Activated naive CD4-positive, alpha-beta T cell treated with anti-CD3 and anti-CD28 coated beads, Interleukin-2, amount 50 U/mL, for 24 hours (primary cell): Measurements from ENCODE around the gene PRR15L.
A peak's percentile ranks its signal among the peaks of the same experiment; 100 is the strongest.

Source experiments
- H3K27ac Mint-ChIP-seq: one replicate; pipeline ENCODE4 v1.8.0; 2021; ENCODE audit warnings: mild to moderate bottlenecking, mixed read lengths
- H3K27me3 Mint-ChIP-seq: one replicate; pipeline ENCODE4 v1.8.0; 2021; ENCODE audit warnings: mixed read lengths
- H3K36me3 Mint-ChIP-seq: one replicate; pipeline ENCODE4 v1.8.0; 2021; ENCODE audit warnings: mixed read lengths
- H3K4me1 Mint-ChIP-seq: one replicate; pipeline ENCODE4 v1.8.0; 2021; ENCODE audit warnings: mixed read lengths
- H3K4me3 Mint-ChIP-seq: one replicate; pipeline ENCODE4 v1.8.0; 2021; ENCODE audit warnings: mild to moderate bottlenecking, mixed read lengths
- H3K9me3 Mint-ChIP-seq: one replicate; pipeline ENCODE4 v1.8.0; 2021; ENCODE audit warnings: mixed read lengths

PRR15L gene

DNA sequence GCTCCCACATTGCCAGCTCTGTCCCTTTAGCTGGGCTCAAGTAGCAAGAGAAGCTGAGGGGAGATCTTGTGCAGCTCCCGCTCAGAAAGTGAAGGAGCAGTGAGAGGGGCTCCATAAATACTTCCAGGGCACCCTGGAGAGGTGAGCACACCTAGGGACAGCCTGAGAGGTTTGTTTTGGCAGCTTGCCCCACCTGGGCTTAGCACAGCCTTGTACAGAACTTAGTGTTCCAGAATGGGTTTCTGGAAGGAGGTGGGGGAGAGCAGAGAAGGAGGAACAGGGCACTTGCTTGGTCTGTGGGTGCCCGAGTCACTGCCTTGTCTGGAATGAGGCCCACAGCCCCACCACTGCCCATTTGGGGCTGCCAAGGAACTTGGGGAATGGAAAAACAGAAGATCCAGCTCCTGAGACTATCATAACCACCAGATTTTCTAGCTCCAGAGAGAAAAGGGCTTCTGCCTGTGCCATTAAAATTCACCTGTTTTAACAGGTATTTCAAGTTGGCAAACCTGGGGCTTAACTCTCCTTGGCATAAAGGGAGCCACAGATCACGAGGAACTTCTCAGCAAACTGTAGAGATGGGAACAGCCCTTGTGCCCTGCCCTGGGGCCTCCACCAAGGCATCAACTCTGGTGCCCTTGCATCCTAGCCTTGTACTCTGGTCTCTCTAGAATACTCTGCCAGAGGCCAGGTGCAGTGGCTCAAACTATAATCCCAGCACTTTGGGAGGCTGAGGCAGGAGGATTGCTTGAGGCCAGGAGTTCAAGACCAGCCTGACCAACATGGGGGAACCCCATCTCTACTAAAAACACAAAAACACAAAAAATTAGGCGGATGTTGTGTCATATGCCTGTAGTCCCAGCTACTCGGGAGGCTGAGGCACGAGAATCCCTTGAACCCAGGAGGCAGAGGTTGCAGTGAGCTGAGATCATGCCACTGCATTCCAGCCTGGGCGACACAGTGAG is 1.9 kb downstream of the PRR15L start:
- H3K27me3 Mint-ChIP-seq, result no peaks in the 10 kb centered on the region
- H3K27ac Mint-ChIP-seq, result no peak overlapping the region
- H3K9me3 Mint-ChIP-seq, result no peaks in the 10 kb centered on the region
- no peaks in the 10 kb centered on the region for H3K4me1 Mint-ChIP-seq
- H3K4me3 Mint-ChIP-seq, result no peak overlapping the region
- H3K36me3 Mint-ChIP-seq, result peaks cover 2% of the 10 kb centered on the region

DNA sequence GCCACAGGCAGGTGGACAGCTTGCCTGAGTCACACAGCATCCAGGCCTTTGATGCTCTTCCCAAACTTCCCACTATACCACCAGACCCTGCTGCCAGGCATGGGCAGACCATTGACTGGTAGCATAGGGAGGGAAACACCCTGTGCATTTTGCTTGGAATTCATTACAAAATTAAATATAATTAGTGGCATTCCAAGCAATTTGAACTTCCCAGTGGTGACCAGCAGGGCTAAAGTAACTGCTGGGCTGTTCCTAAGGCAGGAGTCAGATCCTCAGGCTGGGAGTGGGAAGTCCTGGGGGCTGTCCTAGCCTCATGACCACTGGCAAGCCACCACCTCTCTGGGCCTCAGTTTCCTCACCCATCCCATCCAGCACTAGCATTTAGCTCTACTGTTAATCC is 3.8 kb downstream of the PRR15L start:
- H3K27me3 Mint-ChIP-seq, result no peaks in the 10 kb centered on the region
- no peak overlapping the region for H3K27ac Mint-ChIP-seq
- no peaks in the 10 kb centered on the region for H3K9me3 Mint-ChIP-seq
- peaks cover 2% of the 10 kb centered on the region for H3K36me3 Mint-ChIP-seq
- no peak overlapping the region for H3K4me3 Mint-ChIP-seq
- H3K4me1 Mint-ChIP-seq, result peaks cover 15% of the 10 kb centered on the region

DNA sequence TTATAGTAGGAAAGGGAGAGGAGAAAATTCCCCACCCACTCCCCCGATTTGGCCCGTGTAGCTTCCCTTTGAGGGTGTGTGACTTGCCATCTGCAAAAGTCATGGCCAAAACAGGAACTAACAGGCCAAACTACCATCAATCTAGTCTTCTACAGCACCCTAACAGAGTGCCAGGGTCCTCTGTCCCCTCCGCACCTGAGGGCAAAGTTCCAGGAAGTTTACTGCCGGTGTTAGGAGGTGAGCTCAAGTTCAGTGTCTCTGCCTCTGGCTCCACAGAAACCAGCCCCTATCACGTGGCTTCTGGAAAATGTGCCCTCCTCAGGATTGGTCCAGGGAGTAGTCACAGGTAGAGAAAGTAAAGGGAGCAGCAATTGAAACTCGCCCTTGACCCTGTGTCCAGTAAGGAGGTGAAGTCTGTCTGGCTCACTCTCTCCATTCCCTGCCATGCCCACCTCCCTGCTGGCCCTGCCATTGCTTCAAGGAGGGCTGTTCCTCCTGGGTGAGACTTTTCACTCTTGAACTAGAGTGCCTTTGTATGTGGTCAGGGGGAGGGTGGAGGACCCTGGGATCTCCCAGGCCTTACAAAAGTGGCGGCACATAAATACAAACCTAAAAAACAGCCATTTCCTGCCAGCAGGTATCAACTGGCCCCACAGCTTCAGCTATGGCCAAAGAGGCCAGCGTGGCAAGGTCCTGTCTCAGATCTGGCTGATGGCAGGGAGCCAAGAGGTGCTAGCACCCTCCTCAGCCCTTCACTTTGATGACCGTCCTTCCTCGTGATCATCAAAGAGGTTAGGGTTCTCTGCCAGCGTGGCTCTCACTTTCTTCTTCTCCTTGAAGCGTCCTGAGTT is 5.3 kb downstream of the PRR15L start:
- Mint-ChIP-seq H3K4me1 (peaks cover 19% of the 10 kb centered on the region), H3K27ac (peak overlapping the region; percentile 77), H3K4me3 (no peak overlapping the region), H3K36me3 (peaks cover 2% of the 10 kb centered on the region), H3K9me3 (no peaks in the 10 kb centered on the region), H3K27me3 (no peaks in the 10 kb centered on the region)

DNA sequence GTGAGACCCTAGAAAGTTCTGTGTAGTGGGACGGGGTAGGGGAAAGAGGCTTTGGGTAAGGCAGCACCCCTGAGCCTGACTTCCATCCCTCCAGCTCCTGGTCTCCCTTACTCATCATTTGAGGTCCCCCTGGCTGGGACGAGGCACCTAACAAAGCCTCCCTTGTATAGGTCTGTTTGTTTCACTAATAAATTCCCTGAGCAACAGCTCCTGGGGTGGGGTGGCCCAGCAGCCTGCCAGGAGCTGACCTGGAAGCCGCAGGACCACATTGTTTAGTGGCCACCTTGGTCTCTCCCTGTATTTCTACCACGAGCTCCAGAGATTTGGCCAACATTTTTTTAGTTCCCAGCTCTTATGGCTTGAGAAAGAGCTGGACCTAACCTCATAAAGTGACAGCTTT is 7.2 kb downstream of the PRR15L start:
- peaks cover 35% of the 10 kb centered on the region for H3K4me1 Mint-ChIP-seq
- no peaks in the 10 kb centered on the region for H3K9me3 Mint-ChIP-seq
- no peak overlapping the region for H3K4me3 Mint-ChIP-seq
- peaks cover 4% of the 10 kb centered on the region for H3K36me3 Mint-ChIP-seq
- H3K27ac Mint-ChIP-seq, result no peak overlapping the region
- no peaks in the 10 kb centered on the region for H3K27me3 Mint-ChIP-seq

DNA sequence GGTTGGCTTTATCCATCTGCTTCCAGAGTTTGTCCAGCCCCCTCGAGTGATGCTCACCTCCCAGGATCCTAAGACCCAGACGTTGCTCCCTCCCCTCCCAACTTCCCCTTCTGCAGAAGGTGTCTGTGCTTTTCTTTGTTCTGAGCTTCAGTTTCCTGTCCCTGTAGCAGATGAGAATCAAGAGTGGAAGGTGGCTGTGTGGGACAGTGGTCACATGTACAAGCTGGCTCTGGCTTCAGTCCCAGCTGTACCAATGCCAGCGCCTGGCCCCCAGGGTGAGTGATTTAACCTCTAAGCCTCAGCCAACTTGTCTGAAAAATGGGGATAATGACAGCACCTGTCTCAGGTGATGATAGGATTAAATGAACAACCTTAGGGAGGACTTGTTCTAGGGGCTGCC is 7.7 kb downstream of the PRR15L start:
- Mint-ChIP-seq H3K4me1 (peaks cover 40% of the 10 kb centered on the region), H3K36me3 (peaks cover 5% of the 10 kb centered on the region), H3K9me3 (no peaks in the 10 kb centered on the region), H3K27ac (no peak overlapping the region), H3K27me3 (no peaks in the 10 kb centered on the region), H3K4me3 (peak overlapping the region; percentile 34)

DNA sequence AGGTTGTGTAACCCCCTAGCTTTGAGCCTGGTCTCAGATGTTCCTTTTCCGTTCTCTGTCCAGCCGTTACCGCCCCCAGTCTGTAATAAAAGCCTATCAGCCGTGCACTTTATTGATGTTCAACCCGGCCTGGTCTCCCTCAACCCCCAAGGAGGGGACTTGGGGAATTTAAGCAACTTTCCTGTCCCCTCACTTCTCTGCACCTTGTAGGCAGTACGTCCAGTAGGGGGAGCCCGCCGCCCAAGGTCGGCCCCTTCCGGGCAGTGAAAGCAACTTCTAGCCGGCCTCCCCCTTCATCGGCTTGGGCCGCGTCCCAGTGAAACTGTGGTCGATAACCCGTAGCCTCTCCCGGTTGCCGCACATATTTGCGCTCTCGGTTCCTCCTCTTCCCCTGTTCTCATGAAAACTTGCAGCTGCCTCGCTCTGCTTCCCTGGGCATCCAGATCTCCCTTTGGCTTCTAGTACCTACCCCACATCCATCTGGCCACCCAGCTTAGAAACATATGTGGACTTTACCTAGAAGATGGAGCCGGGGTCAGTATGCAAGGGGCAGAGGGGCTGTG is 8.4 kb downstream of the PRR15L start:
- no peaks in the 10 kb centered on the region for H3K9me3 Mint-ChIP-seq
- peak overlapping the region; percentile 20 for H3K27ac Mint-ChIP-seq
- H3K4me1 Mint-ChIP-seq, result peaks cover 46% of the 10 kb centered on the region
- H3K36me3 Mint-ChIP-seq, result peaks cover 6% of the 10 kb centered on the region
- no peaks in the 10 kb centered on the region for H3K27me3 Mint-ChIP-seq
- H3K4me3 Mint-ChIP-seq, result peak overlapping the region; percentile 60

DNA sequence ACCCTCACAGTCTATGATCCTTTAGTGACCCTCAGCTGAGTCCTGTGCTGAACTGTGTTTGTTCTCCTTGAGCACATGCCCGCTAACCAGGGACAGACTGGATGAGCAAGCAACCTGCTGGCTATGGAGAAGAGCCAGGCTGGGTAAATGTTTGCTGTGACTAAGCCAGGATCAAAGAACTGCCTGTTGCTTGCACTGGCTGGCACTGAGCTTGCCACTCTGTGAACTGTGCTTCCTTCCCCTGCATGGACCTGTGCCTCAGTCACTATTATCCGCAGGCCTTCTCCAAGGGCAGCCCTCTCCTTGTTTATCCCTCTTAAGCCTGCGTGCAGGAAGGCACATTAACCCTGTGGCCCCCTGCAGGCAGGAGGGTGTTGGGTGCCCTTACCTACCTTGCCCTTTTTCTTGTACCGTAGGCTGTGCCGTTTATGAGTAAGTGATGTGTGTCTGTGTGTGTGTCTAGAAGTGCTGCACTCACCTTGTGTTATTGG is 8.9 kb downstream of the PRR15L start:
- Mint-ChIP-seq H3K27ac (no peak overlapping the region), H3K4me1 (peaks cover 49% of the 10 kb centered on the region), H3K36me3 (peaks cover 6% of the 10 kb centered on the region), H3K4me3 (no peak overlapping the region), H3K27me3 (no peaks in the 10 kb centered on the region), H3K9me3 (no peaks in the 10 kb centered on the region)

DNA sequence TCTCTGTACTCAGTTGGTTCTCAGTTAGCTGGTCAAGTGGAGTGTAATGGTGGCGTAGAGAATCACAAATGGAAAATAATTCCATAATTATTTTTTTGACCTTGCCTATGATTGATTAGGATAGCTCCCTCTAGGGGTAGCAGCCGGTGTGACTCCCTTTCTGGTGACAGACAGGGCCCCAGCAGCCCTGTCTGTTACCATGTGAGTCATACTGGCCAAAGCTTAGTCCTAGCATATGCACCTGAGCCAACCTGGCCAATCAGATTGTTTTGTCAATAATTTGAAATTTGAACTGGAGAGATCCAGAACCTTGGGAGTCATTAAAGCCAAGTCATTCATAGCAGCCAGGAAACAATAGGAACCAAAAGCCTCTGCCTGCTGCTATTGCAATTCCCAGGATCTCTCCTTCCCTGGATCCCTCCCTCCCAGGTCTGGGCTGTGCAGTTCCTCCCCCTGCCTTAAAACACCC is 10.7 kb downstream of the PRR15L start:
- H3K36me3 Mint-ChIP-seq, result peaks cover 11% of the 10 kb centered on the region
- peak overlapping the region; percentile 5 for H3K27ac Mint-ChIP-seq
- no peaks in the 10 kb centered on the region for H3K27me3 Mint-ChIP-seq
- peaks cover 67% of the 10 kb centered on the region for H3K4me1 Mint-ChIP-seq
- no peaks in the 10 kb centered on the region for H3K9me3 Mint-ChIP-seq
- no peak overlapping the region for H3K4me3 Mint-ChIP-seq

DNA sequence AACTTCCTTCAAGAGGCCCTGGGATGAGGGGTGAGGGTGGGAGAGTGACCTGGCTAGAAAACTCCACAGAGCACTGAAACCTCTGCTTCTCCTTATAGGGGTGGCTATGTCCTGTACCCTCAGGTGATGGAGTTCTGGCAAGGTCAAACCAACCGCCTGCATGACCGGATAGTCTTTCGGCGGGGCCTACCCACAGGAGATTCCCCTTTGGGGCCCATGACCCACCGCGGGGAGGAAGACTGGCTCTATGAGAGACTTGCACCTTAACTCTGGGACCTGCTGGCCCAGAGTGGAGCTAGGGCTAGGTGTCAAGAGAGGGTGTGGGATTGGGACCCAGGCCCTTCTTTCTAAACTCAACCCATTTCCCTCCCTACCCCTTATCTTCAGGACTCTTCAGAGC is 11.2 kb downstream of the PRR15L start:
- H3K27me3 Mint-ChIP-seq, result no peaks in the 10 kb centered on the region
- H3K9me3 Mint-ChIP-seq, result no peaks in the 10 kb centered on the region
- H3K27ac Mint-ChIP-seq, result no peak overlapping the region
- peaks cover 68% of the 10 kb centered on the region for H3K4me1 Mint-ChIP-seq
- no peak overlapping the region for H3K4me3 Mint-ChIP-seq
- peaks cover 11% of the 10 kb centered on the region for H3K36me3 Mint-ChIP-seq

DNA sequence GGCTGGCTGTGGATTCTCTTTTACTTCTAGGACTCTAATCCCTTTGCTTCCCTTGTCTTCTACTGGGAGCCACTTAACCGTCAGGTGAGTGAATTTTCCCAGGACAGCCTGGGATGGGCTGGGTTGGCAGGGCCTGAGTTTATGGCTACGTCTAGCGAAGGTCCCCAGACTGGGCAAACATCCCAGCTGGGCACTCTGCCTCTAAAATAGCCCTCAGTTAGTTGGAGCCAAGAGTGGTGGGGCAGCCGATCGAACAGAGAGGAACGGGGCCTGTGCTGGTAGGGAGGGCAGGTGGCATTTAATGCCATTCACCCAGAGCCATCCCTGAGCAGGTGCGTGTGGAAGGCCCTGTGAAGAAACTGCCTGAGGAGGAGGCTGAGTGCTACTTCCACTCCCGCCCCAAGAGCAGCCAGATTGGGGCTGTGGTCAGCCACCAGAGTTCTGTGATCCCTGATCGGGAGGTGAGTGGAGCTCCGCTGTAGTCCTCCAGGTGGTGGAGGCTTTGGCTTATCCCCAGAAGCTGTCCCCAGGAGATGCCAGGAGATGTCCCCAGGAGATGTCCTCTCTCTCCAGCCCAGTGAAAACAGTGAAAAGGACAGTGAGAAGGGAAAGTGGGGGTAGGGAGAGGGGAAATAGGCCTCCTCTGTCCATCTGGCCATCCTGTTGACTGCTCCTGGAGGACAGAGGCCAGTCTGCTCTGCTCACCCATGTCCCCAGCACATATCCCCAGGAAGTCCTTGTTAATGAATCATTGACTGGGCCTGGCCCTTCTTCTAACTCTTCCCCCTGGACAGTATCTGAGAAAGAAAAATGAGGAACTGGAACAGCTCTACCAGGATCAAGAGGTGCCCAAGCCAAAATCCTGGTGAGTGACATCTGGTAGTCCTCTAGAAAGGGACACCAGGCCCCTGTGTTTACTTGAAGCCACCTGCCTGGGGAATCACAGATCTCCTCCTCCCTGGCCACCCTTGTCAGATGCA is 11.9 kb downstream of the PRR15L start:
- Mint-ChIP-seq H3K9me3 (no peaks in the 10 kb centered on the region), H3K4me3 (peak overlapping the region; percentile 12), H3K27me3 (no peaks in the 10 kb centered on the region), H3K27ac (no peak overlapping the region), H3K36me3 (peaks cover 11% of the 10 kb centered on the region), H3K4me1 (peaks cover 74% of the 10 kb centered on the region)

DNA sequence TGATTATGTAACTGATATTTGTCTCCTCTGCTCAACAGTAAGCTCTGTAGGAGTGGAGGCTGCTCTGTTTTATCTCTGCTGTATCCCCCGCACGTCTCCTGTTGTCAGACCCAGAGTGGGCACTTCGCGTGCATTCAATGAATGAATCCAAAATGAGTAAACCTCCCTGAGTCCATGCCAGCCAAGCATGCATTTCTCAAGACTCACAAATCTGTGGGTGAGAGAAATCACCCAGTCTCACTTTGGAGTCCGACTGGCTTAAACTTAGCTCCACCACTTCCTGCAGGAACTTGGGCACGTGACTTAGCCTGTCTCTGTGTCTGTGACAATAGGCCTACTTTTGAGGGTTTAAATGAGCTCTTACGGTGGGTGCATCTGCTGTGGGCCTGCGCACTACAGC is 12.6 kb downstream of the PRR15L start:
- Mint-ChIP-seq H3K9me3 (no peaks in the 10 kb centered on the region), H3K36me3 (peaks cover 11% of the 10 kb centered on the region), H3K4me3 (peak overlapping the region; percentile 55), H3K4me1 (peaks cover 72% of the 10 kb centered on the region), H3K27ac (peak overlapping the region; percentile 56), H3K27me3 (no peaks in the 10 kb centered on the region)

DNA sequence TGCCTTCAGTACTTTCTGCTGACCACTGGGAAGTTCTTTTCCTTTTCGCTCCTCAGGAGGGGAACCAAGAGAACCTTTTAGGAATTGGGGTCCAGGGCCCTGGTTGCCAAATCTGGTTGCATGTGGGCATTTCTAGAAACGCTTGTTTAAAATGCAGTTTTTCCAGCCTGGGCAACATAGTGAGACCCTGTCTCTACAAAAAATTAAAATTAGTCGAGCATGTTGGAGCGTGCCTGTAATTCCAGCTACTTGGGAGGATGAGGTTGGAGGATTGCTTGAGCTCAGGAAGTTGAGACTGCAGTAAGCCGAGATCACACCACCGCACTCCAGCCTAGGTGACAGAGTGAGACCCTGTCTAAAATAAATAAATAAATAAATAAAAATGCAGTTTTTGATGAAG is 15.1 kb downstream of the PRR15L start:
- peak overlapping the region; percentile 87 for H3K27ac Mint-ChIP-seq
- H3K27me3 Mint-ChIP-seq, result no peaks in the 10 kb centered on the region
- H3K4me1 Mint-ChIP-seq, result peaks cover 57% of the 10 kb centered on the region
- peaks cover 11% of the 10 kb centered on the region for H3K36me3 Mint-ChIP-seq
- H3K4me3 Mint-ChIP-seq, result peak overlapping the region; percentile 95
- no peaks in the 10 kb centered on the region for H3K9me3 Mint-ChIP-seq

DNA sequence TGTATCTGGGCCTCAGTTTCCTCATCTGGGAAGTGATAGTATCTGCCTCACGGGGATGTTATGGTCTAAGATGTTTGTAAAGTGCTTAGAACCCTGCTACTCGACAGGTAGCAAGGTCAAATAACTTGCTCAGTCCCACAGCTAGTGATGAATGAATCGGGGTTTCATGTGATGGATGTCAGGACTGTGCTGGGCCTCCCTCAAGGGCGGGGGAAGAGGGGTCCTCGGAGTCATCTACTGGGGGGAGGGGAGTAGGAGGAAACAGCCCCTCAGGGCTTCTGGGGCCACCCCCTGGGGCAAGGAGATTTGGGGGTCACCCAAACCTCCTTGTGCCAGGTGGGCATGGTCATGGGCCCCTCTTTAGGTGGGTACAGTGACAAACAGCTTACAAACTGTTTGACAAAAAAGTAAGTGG is 15.6 kb downstream of the PRR15L start:
- peaks cover 53% of the 10 kb centered on the region for H3K4me1 Mint-ChIP-seq
- peak overlapping the region; percentile 87 for H3K27ac Mint-ChIP-seq
- H3K9me3 Mint-ChIP-seq, result no peaks in the 10 kb centered on the region
- peak overlapping the region; percentile 95 for H3K4me3 Mint-ChIP-seq
- no peaks in the 10 kb centered on the region for H3K27me3 Mint-ChIP-seq
- peaks cover 10% of the 10 kb centered on the region for H3K36me3 Mint-ChIP-seq

DNA sequence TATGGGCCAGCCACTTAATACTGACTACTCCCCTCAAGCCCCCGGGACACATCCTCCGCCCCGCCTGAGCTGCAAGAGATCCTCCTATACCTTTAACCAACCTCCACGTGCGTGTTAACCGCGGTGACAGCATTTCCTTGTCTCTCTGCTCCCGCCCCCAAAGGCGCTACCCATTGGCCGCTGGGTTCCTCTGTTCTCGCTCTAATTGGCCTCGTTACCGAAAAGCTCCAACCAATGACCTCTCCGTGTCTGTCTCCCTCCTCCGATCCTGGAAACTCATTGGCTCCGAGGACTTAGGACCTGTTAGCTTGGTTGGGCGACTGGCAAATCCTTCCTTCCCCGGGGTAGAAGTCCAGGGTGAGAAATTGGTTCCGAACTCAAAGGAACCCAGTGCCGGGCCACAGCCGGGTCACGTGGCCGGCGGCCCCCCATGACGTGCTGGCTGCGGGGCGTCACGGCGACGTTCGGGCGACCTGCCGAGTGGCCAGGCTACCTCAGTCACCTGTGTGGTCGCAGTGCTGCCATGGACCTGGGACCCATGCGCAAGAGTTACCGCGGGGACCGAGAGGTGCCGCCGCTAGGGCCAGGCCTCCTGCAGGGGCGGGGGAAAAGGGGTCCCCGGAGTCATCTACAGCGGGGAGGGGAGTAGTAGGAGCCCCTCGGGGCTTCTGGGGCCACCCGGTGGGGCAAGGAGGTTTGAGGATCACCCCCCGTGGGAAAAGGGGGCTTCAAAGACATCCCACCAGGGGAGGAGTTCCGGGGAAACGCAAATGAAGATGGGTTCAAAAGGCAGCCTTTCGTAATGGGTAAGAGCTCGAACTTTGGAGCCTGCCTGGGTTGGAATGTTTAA is 16.2 kb downstream of the PRR15L start, which contains the start of gene PNPO:
Gene PNPO, plus strand, starts transcription at position 326 of the 850 bp plus-strand sequence. Its CDS starts 105 bp downstream, at position 431.
- Mint-ChIP-seq H3K4me1 (peaks cover 47% of the 10 kb centered on the region), H3K9me3 (no peaks in the 10 kb centered on the region), H3K4me3 (peak within 1 kb of the TSS; percentile 95), H3K36me3 (peaks cover 10% of the 10 kb centered on the region), H3K27me3 (no peaks in the 10 kb centered on the region), H3K27ac (peak within 1 kb of the TSS; percentile 96)
